PFSK-1 (cell line): ENCODE data around the gene BMAL2.

Experiments used
- POLR2AphosphoS5 ChIP-seq: IDR thresholded peaks from 2 replicates; pipeline ENCODE4 v1.6.1; 2012; ENCODE audit warnings: low read depth, mild to moderate bottlenecking, control low read depth, low read length, moderate library complexity
- SIN3A ChIP-seq: IDR thresholded peaks from 2 replicates; pipeline ENCODE4 v1.6.1; 2012; ENCODE audit warnings: mild to moderate bottlenecking, low read length, moderate library complexity, borderline replicate concordance; ENCODE audit not compliant: insufficient read depth
- TAF1 ChIP-seq: IDR thresholded peaks from 2 replicates; pipeline ENCODE4 v1.6.1; 2012; ENCODE audit warnings: low read length, control low read depth, borderline replicate concordance; ENCODE audit not compliant: insufficient read depth

- TF ChIP-seq POLR2AphosphoS5 (no peak), TAF1 (no peak), SIN3A (no peak)
These were observed 39.2 kb upstream of the BMAL2 start for GRCh38 chr12:27293463-27293862.
